PFSK-1 (cell line): Measurements from ENCODE around the gene GNB3.

Experiments
- POLR2AphosphoS5 ChIP-seq: IDR thresholded peaks from 2 replicates; pipeline ENCODE4 v1.6.1; 2012; ENCODE audit warnings: low read depth, mild to moderate bottlenecking, control low read depth, low read length, moderate library complexity
- REST ChIP-seq, 2 experiments: IDR thresholded peaks; 2 replicates each; pipeline versions ENCODE4 v1.6.1 to v1.8.0; 2011 to 2012; ENCODE audit warnings: low read depth in 2 of 2, low read length in 2 of 2, control low read depth in 1 of 2, inconsistent platforms in 1 of 2, mild to moderate bottlenecking in 1 of 2, moderate library complexity in 1 of 2; ENCODE audit not compliant: insufficient read depth in 1 of 2
- TAF1 ChIP-seq: IDR thresholded peaks from 2 replicates; pipeline ENCODE4 v1.6.1; 2012; ENCODE audit warnings: low read length, control low read depth, borderline replicate concordance; ENCODE audit not compliant: insufficient read depth

GRCh38 chr12:6869049-6870021, 28.6 kb downstream of the GNB3 start:
- TF ChIP-seq TAF1 (no peak), REST (IDR thresholded peaks at IDR 0.05; ENCODE audit: insufficient read depth in 1 of 2, low read depth in 2 of 2, low read length in 2 of 2) (no peak), POLR2AphosphoS5 (no peak)
